SK-N-SH treated with all-trans-retinoic acid at 6 μM for 48 hours (cell line): ENCODE measurements around the gene FNDC3A.

Source experiments
- ARNTL ChIP-seq: fragments of 450-650 bp; formaldehyde crosslinking; IDR thresholded peaks from 2 replicates; pipeline ENCODE4 v1.5.0; 2020; ENCODE audit warnings: low read depth, mild to moderate bottlenecking, moderate library complexity, borderline replicate concordance
- ESRRG ChIP-seq: fragments of 250-450 bp; sonication (Bioruptor Pico); IDR thresholded peaks from 2 replicates; pipeline ENCODE4 v1.6.1; 2021; ENCODE audit warnings: mild to moderate bottlenecking
- ISL1 ChIP-seq: fragments of 250-450 bp; sonication (Bioruptor Pico); IDR thresholded peaks from 2 replicates; pipeline ENCODE4 v2.1.2; 2022; ENCODE audit warnings: mild to moderate bottlenecking, moderate library complexity
- RARB ChIP-seq: fragments of 250-450 bp; sonication (Bioruptor Pico); IDR thresholded peaks from 2 replicates; pipeline ENCODE4 v1.8.0; 2021; ENCODE audit warnings: mild to moderate bottlenecking, moderate library complexity
- SNAI2 ChIP-seq: fragments of 250-450 bp; sonication (Bioruptor Pico); IDR thresholded peaks from 2 replicates; pipeline ENCODE4 v1.5.0; 2020; ENCODE audit warnings: mild to moderate bottlenecking, moderate library complexity
- TSHZ2 ChIP-seq: fragments of 250-450 bp; sonication (Bioruptor Pico); IDR thresholded peaks from 2 replicates; pipeline ENCODE4 v1.5.0; 2020; ENCODE audit warnings: mild to moderate bottlenecking, moderate library complexity
- ZFP3 ChIP-seq: fragments of 250-450 bp; sonication (Bioruptor Pico); IDR thresholded peaks from 2 replicates; pipeline ENCODE4 v1.5.0; 2020; ENCODE audit warnings: mild to moderate bottlenecking, moderate library complexity
- ZFP30 ChIP-seq: fragments of 450-650 bp; formaldehyde crosslinking; IDR thresholded peaks from 2 replicates; pipeline ENCODE4 v1.5.0; 2022; ENCODE audit warnings: mild to moderate bottlenecking, moderate library complexity
- ZNF565 ChIP-seq: fragments of 450-650 bp; formaldehyde crosslinking; conservative IDR thresholded peaks from 2 replicates; pipeline ENCODE4 v1.5.0; 2020; ENCODE audit warnings: low read depth, mild to moderate bottlenecking, moderate library complexity
- TF ChIP-seq, protein P1 (sequence below): fragments of 250-450 bp; sonication (Bioruptor Pico); IDR thresholded peaks from 2 replicates; pipeline ENCODE4 v1.8.0; 2021; ENCODE audit warnings: low read depth, mild to moderate bottlenecking, moderate library complexity, borderline replicate concordance
- TF ChIP-seq, protein P2 (sequence below): fragments of 250-450 bp; sonication (Bioruptor Pico); IDR thresholded peaks from 2 replicates; pipeline ENCODE4 v1.5.1; 2021; ENCODE audit warnings: mild to moderate bottlenecking, moderate library complexity
- TF ChIP-seq, protein P3 (sequence below): fragments of 250-450 bp; sonication (Bioruptor Pico); IDR thresholded peaks from 2 replicates; pipeline ENCODE4 v1.8.0; 2020; ENCODE audit warnings: mild to moderate bottlenecking, moderate library complexity, borderline replicate concordance
- TF ChIP-seq, protein P4 (sequence below): fragments of 250-450 bp; sonication (Bioruptor Pico); IDR thresholded peaks from 2 replicates; pipeline ENCODE4 v1.5.1; 2020; ENCODE audit warnings: low read depth, mild to moderate bottlenecking, moderate library complexity

GRCh38 chr13:49235856-49236431, 260.2 kb downstream of the FNDC3A start:
- TF ChIP-seq ZFP30 (CRISPR knock-in tag) (no peak), ARNTL (CRISPR knock-in tag) (no peak), SNAI2 (no peak), RARB (CRISPR knock-in tag) (no peak), ISL1 (CRISPR knock-in tag) (no peak), ESRRG (no peak), ZFP3 (CRISPR knock-in tag) (no peak), TSHZ2 (CRISPR knock-in tag) (no peak), ZNF565 (no peak)
- TF ChIP-seq, protein P1, sequence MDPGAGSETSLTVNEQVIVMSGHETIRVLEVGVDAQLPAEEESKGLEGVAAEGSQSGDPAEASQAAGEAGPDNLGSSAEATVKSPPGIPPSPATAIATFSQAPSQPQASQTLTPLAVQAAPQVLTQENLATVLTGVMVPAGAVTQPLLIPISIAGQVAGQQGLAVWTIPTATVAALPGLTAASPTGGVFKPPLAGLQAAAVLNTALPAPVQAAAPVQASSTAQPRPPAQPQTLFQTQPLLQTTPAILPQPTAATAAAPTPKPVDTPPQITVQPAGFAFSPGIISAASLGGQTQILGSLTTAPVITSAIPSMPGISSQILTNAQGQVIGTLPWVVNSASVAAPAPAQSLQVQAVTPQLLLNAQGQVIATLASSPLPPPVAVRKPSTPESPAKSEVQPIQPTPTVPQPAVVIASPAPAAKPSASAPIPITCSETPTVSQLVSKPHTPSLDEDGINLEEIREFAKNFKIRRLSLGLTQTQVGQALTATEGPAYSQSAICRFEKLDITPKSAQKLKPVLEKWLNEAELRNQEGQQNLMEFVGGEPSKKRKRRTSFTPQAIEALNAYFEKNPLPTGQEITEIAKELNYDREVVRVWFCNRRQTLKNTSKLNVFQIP (CRISPR knock-in tag) = no peak
- TF ChIP-seq, protein P2, sequence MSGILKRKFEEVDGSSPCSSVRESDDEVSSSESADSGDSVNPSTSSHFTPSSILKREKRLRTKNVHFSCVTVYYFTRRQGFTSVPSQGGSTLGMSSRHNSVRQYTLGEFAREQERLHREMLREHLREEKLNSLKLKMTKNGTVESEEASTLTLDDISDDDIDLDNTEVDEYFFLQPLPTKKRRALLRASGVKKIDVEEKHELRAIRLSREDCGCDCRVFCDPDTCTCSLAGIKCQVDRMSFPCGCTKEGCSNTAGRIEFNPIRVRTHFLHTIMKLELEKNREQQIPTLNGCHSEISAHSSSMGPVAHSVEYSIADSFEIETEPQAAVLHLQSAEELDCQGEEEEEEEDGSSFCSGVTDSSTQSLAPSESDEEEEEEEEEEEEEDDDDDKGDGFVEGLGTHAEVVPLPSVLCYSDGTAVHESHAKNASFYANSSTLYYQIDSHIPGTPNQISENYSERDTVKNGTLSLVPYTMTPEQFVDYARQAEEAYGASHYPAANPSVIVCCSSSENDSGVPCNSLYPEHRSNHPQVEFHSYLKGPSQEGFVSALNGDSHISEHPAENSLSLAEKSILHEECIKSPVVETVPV (CRISPR knock-in tag) = no peak
- TF ChIP-seq, protein P3, sequence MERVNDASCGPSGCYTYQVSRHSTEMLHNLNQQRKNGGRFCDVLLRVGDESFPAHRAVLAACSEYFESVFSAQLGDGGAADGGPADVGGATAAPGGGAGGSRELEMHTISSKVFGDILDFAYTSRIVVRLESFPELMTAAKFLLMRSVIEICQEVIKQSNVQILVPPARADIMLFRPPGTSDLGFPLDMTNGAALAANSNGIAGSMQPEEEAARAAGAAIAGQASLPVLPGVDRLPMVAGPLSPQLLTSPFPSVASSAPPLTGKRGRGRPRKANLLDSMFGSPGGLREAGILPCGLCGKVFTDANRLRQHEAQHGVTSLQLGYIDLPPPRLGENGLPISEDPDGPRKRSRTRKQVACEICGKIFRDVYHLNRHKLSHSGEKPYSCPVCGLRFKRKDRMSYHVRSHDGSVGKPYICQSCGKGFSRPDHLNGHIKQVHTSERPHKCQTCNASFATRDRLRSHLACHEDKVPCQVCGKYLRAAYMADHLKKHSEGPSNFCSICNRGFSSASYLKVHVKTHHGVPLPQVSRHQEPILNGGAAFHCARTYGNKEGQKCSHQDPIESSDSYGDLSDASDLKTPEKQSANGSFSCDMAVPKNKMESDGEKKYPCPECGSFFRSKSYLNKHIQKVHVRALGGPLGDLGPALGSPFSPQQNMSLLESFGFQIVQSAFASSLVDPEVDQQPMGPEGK (CRISPR knock-in tag) = no peak
- TF ChIP-seq, protein P4, sequence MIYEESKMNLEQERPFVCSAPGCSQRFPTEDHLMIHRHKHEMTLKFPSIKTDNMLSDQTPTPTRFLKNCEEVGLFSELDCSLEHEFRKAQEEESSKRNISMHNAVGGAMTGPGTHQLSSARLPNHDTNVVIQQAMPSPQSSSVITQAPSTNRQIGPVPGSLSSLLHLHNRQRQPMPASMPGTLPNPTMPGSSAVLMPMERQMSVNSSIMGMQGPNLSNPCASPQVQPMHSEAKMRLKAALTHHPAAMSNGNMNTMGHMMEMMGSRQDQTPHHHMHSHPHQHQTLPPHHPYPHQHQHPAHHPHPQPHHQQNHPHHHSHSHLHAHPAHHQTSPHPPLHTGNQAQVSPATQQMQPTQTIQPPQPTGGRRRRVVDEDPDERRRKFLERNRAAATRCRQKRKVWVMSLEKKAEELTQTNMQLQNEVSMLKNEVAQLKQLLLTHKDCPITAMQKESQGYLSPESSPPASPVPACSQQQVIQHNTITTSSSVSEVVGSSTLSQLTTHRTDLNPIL (CRISPR knock-in tag) = no peak
